Adrenal gland (tissue), 19 donors: Measurements from ENCODE around the gene C1orf232. TPM values are rescaled to one million over a fixed set of nuclear protein-coding genes. Genes with fewer than 3 reads are reported as not detected.

Experiments
- DNase-seq, 7 donors: peaks; one replicate each; pipeline ENCODE4 v3.0.0-alpha.2; 2019 to 2020
- H3K27ac ChIP-seq, 5 donors: fragments of 200-600 bp; sonication (generic) in 4 of 5; 1 replicate in 3 of 5; 2 replicates in 2 of 5; pipeline versions ENCODE4 v1.5.1 to v1.8.0; 2016 to 2020; ENCODE audit warnings: mild to moderate bottlenecking in 1 of 5
- H3K27me3 ChIP-seq: fragments of 200-600 bp; 2 replicates; pipeline ENCODE4 v1.8.0; 2021
- H3K36me3 ChIP-seq, 2 donors: fragments of 200-600 bp; replicated peaks in 1 of 2; 1 replicate in 1 of 2; 2 replicates in 1 of 2; pipeline versions ENCODE4 v1.5.1 to v1.8.0; 2018 to 2022
- H3K4me1 ChIP-seq, 2 donors: fragments of 200-600 bp; replicated peaks in 1 of 2; 1 replicate in 1 of 2; 2 replicates in 1 of 2; pipeline versions ENCODE4 v1.5.1 to v1.8.0; 2018 to 2021
- H3K4me3 ChIP-seq, 4 donors: fragments of 200-600 bp; sonication (generic) in 3 of 4; one replicate each; pipeline ENCODE4 v1.5.1; 2016 to 2018
- H3K9me3 ChIP-seq, 3 donors: fragments of 200-600 bp; sonication (generic) in 1 of 3; replicated peaks in 1 of 3; 1 replicate in 2 of 3; 2 replicates in 1 of 3; pipeline versions ENCODE4 v1.5.1 to v1.8.0; 2016 to 2021
- POLR2A ChIP-seq, 2 donors: fragments of 450-650 bp; IDR thresholded peaks; one replicate each; pipeline ENCODE4 v1.6.1; 2017; ENCODE audit warnings: antibody characterized with exemption in 2 of 2, mild to moderate bottlenecking in 2 of 2, moderate library complexity in 1 of 2
- WGBS, 4 donors: extraction: QIAGEN DNeasy Blood & Tissue Kit in 2 of 4; methylation state at CpG; one replicate each; pipeline versions ENCODE4 v1.1.5 to v1.1.7; 2013 to 2017; 5-methylcytosine and 5-hydroxymethylcytosine counted together
- intact Hi-C, 2 donors: fragments of 100-400 bp; cut with DNase I; formaldehyde crosslinking; loops; one replicate each; pipeline versions ENCODE4 v1.14.1 to v1.15.0; 2022 to 2023
- long read RNA-seq, 10 donors: library from polyadenylated mRNA in 3 of 10; unstranded in 2 of 10; stranded (forward) in 1 of 10; transcript quantifications; one replicate each; pipeline ENCODE4 v2.0.0 and lab custom pipeline, GENCODE V29; 2021 to 2026
- polyA plus RNA-seq, 3 donors: library from polyadenylated mRNA; stranded (reverse); fragments of 200-250 nt in 2 of 3; fragments of 350-450 nt in 1 of 3; fragmentation: Illumina TruSeq in 1 of 3; extraction: RNeasy Lipid Tissue Mini Kit (QIAGEN cat#74804) in 1 of 3; gene quantifications; one replicate each; pipeline ENCODE4 v1.2.3, GENCODE V29; 2013 to 2014
- total RNA-seq, 9 donors: library from RNA; depleted of rRNA in 4 of 9; stranded (reverse); fragments of >200 nt in 4 of 9; fragments of 120-200 nt in 1 of 9; fragmentation: NEBNext Ultra II Directional in 1 of 9; extraction: Animal tissue kit (Norgen Biotek cat#: 25700) in 1 of 9; gene quantifications; one replicate each; pipeline versions ENCODE4 v1.1.0 to v1.2.4, GENCODE V29; 2013 to 2023
- TF ChIP-seq, protein P1 (sequence below), 6 experiments: fragments of 450-650 bp in 4 of 6; fragments of 200-600 bp in 2 of 6; sonication (generic) in 1 of 6; IDR thresholded peaks; 1 replicate in 5 of 6; 2 replicates in 1 of 6; pipeline versions ENCODE4 v1.5.1 to v1.8.0; 2016 to 2021; ENCODE audit warnings: antibody characterized with exemption in 6 of 6, mild to moderate bottlenecking in 2 of 6, moderate library complexity in 1 of 6
- donor health status: healthy with polysubstance abuse.
- donor health status: Bipolar disorder and iron deficiency.
- donor health status: DM: yes; HTN: yes; CAD: no.
- donor health status: DM: no; HTN: no; CAD: no.
- donor health status: DM: no; HTN: no; CAD: no.
- donor health status: DM: yes; HTN: yes; CAD: no.

The C1orf232 gene
- total RNA-seq (not detected), polyA plus RNA-seq (not detected)
- long read RNA-seq, donor 1, partial matches to known transcripts: 9 of 14 reads
- long read RNA-seq, donor 1, other reads (novel, unspliced or antisense): 5 of 14 reads
- long read RNA-seq, donor 2: 0 reads
- long read RNA-seq, donor 3: 0 reads
- long read RNA-seq, donor 4: 0 reads
- long read RNA-seq, donor 5: 0 reads
- long read RNA-seq, donor 6: 0 reads
- long read RNA-seq, donor 7: 0 reads
- long read RNA-seq, donor 8: 0 reads
- long read RNA-seq, donor 9, partial matches to known transcripts: 62 of 62 reads
- long read RNA-seq, donor 9, other reads (novel, unspliced or antisense): 0 of 62 reads
- long read RNA-seq, donor 10: 0 reads

DNA sequence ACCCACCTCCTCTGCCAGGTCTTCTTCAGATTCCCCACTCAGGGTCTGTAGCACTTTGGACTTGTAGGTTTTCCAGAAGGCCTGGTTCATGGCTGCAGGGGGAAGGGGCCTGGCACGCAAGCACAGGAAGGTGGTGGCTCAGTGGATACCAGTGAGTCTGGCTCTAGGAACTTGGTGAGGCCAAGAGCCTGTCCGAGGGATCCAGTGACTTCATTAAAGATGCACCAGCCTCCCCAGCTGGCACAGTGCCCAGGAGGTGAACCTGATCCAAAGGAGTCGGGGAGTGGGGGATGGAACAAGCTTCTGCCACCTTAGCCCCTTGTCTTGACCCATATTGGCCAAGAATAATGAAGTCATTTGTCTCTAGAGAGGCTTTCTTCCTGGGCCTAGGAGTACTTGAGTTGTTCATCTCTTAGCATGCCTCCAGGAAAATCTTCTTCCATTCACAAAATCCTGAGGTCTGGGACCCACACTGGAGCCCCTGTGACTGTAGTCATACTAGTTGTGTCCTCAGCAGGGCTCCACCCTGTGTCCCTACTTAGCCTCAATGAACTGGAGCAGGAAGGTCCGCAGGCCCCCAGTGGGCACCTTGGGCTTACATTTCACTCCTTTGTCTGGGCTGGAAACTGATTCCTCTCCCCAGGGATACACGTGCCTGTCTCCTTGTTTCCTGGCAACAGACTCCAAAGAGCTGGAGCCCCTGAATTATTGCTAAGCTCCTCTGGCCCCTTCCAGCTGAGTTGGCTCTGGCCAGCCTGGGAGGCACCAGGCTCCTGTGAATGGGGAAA lies at the start of gene C1orf232:
Gene C1orf232 (minus strand): TSS at position 554 of the 788 bp plus-strand sequence. CDS start 464 bp downstream, at position 90.
- H3K27ac ChIP-seq: peak within 1 kb of the TSS in 4 of 5 donors; percentile 33 to 86 (median 68)
- WGBS, 4 donors: 57 to 71% (median 62%) methylated on average over 4 to 5 of the region's 5 CpGs
- peak within 1 kb of the TSS; percentile 10 to 84 (median 54) for H3K4me3 ChIP-seq
- no peaks in the 10 kb centered on the region for H3K36me3 ChIP-seq
- H3K4me1 ChIP-seq: peaks cover 7 to 18% of the 10 kb centered on the region in 2 donors
- intact Hi-C loops: loop anchor here (5.0 to 10.0 kb wide), 3 partner anchors 64 to 154 kb away; partner anchors contain the start of gene CEP85 (in 1 of the 2)
- TF ChIP-seq, protein P1, sequence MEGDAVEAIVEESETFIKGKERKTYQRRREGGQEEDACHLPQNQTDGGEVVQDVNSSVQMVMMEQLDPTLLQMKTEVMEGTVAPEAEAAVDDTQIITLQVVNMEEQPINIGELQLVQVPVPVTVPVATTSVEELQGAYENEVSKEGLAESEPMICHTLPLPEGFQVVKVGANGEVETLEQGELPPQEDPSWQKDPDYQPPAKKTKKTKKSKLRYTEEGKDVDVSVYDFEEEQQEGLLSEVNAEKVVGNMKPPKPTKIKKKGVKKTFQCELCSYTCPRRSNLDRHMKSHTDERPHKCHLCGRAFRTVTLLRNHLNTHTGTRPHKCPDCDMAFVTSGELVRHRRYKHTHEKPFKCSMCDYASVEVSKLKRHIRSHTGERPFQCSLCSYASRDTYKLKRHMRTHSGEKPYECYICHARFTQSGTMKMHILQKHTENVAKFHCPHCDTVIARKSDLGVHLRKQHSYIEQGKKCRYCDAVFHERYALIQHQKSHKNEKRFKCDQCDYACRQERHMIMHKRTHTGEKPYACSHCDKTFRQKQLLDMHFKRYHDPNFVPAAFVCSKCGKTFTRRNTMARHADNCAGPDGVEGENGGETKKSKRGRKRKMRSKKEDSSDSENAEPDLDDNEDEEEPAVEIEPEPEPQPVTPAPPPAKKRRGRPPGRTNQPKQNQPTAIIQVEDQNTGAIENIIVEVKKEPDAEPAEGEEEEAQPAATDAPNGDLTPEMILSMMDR (IDR thresholded peaks at IDR 0.05): no peak
- TF ChIP-seq POLR2A (IDR thresholded peaks at IDR 0.05): no peak
- peak in 1 of 7 donors; percentile 62 for DNase-seq
- no peaks in the 10 kb centered on the region for H3K9me3 ChIP-seq
- H3K27me3 ChIP-seq: no peaks in the 10 kb centered on the region

- no peak for DNase-seq
- intact Hi-C loops: no loop called here
- Histone ChIP-seq H3K9me3 (no peaks in the 10 kb centered on the region), H3K4me1 (no peaks in the 10 kb centered on the region), H3K27me3 (no peaks in the 10 kb centered on the region), H3K4me3 (no peak overlapping the region), H3K27ac (no peak overlapping the region), H3K36me3 (no peaks in the 10 kb centered on the region)
- WGBS, 4 donors: 43 to 50% (median 45%) methylated on average over 3 of the region's 3 CpGs
- TF ChIP-seq, protein P1 (IDR thresholded peaks at IDR 0.05): no peak
- TF ChIP-seq POLR2A (IDR thresholded peaks at IDR 0.05): no peak
Observed at GRCh38 chr1:26215246-26215645, 46.5 kb upstream of the C1orf232 start.

- Histone ChIP-seq H3K4me3 (no peak overlapping the region), H3K27me3 (no peaks in the 10 kb centered on the region), H3K27ac (no peak overlapping the region), H3K36me3 (no peaks in the 10 kb centered on the region), H3K9me3 (no peaks in the 10 kb centered on the region), H3K4me1 (no peaks in the 10 kb centered on the region)
- intact Hi-C loops: no loop called here
- no peak for DNase-seq
- TF ChIP-seq, protein P1 (IDR thresholded peaks at IDR 0.05): no peak
- no peak for TF ChIP-seq POLR2A (IDR thresholded peaks at IDR 0.05)
- 81 to 91% (median 86%) methylated on average over 6 of the region's 6 CpGs for WGBS, 4 donors
Observed at GRCh38 chr1:26213335-26213905, 44.7 kb upstream of the C1orf232 start.

GRCh38 chr1:26212726-26213125 lies 44.0 kb upstream of the C1orf232 start:
- TF ChIP-seq POLR2A (IDR thresholded peaks at IDR 0.05): no peak
- TF ChIP-seq, protein P1 (IDR thresholded peaks at IDR 0.05): no peak
- no peaks in the 10 kb centered on the region for H3K4me1 ChIP-seq
- intact Hi-C loops: no loop called here
- no peaks in the 10 kb centered on the region for H3K36me3 ChIP-seq
- no peak overlapping the region for H3K27ac ChIP-seq
- no peak for DNase-seq
- no peak overlapping the region for H3K4me3 ChIP-seq
- no peaks in the 10 kb centered on the region for H3K9me3 ChIP-seq
- WGBS, 4 donors: 84 to 90% (median 88%) methylated on average over 5 of the region's 5 CpGs
- H3K27me3 ChIP-seq: no peaks in the 10 kb centered on the region
